GM12892 (cell line): ENCODE results near the gene CCR5AS.

Experiments
- POLR2A ChIP-seq: IDR thresholded peaks from 2 replicates; pipeline ENCODE4 v1.6.1; 2011; ENCODE audit warnings: low read depth, low read length, control low read depth
- POLR2AphosphoS5 ChIP-seq: IDR thresholded peaks from 2 replicates; pipeline ENCODE4 v1.6.1; 2011; ENCODE audit warnings: low read depth, low read length, control low read depth

GRCh38 chr3:46393011-46393410 lies 13.9 kb downstream of the CCR5AS start:
- no peak for TF ChIP-seq POLR2A
- TF ChIP-seq POLR2AphosphoS5 = no peak
